Mesendoderm (in vitro differentiated cells): ENCODE measurements around the gene KRTAP1-5.

Experiments
- DNase-seq: peaks from one replicate; pipeline ENCODE4 v3.0.0; 2013
- H2AK5ac ChIP-seq: 2 replicates; pipeline ENCODE4 v1.6.1; 2013; ENCODE audit warnings: low read length, inconsistent platforms
- H2BK120ac ChIP-seq: 2 replicates; pipeline ENCODE4 v1.6.1; 2013; ENCODE audit warnings: low read depth, mild to moderate bottlenecking, low read length, moderate library complexity, mixed read lengths
- H2BK15ac ChIP-seq: replicated peaks from 2 replicates; pipeline ENCODE4 v1.6.1; 2013; ENCODE audit warnings: low read depth, mild to moderate bottlenecking, moderate library complexity
- H2BK5ac ChIP-seq: 2 replicates; pipeline ENCODE4 v1.6.1; 2013; ENCODE audit warnings: low read length, inconsistent platforms
- H3K18ac ChIP-seq: 2 replicates; pipeline ENCODE4 v1.6.1; 2013; ENCODE audit warnings: mild to moderate bottlenecking, low read length, mixed read lengths
- H3K23ac ChIP-seq: one replicate; pipeline ENCODE4 v1.6.1; 2013; ENCODE audit warnings: low read length
- H3K27ac ChIP-seq: 2 replicates; pipeline ENCODE4 v1.5.1; 2013; ENCODE audit warnings: low read depth, mild to moderate bottlenecking, inconsistent platforms, low read length, moderate library complexity
- H3K27me3 ChIP-seq: 2 replicates; pipeline ENCODE4 v1.6.1; 2013; ENCODE audit warnings: low read length, control low read depth, mild to moderate bottlenecking, inconsistent platforms; ENCODE audit not compliant: insufficient read depth, poor library complexity
- H3K36me3 ChIP-seq: 2 replicates; pipeline ENCODE4 v1.6.1; 2013; ENCODE audit warnings: low read length, inconsistent platforms; ENCODE audit not compliant: control insufficient read depth, insufficient read depth
- H3K4ac ChIP-seq: one replicate; pipeline ENCODE4 v1.6.1; 2013; ENCODE audit warnings: low read depth, mild to moderate bottlenecking, low read length, moderate library complexity
- H3K4me1 ChIP-seq: 2 replicates; pipeline ENCODE4 v1.6.1; 2013; ENCODE audit warnings: low read depth, low read length, inconsistent platforms; ENCODE audit not compliant: control insufficient read depth
- H3K4me2 ChIP-seq: 2 replicates; pipeline ENCODE4 v1.6.1; 2013; ENCODE audit warnings: low read length
- H3K4me3 ChIP-seq: 2 replicates; pipeline ENCODE4 v1.5.1; 2013; ENCODE audit warnings: mild to moderate bottlenecking, low read length
- H3K56ac ChIP-seq: one replicate; pipeline ENCODE4 v1.6.1; 2013; ENCODE audit warnings: low read length
- H3K79me1 ChIP-seq: 2 replicates; pipeline ENCODE4 v1.6.1; 2013; ENCODE audit warnings: low read length, inconsistent platforms
- H3K79me2 ChIP-seq: 2 replicates; pipeline ENCODE4 v1.6.1; 2013; ENCODE audit warnings: mild to moderate bottlenecking, low read length; ENCODE audit not compliant: control insufficient read depth, insufficient read depth
- H3K9ac ChIP-seq: 2 replicates; pipeline ENCODE4 v1.6.1; 2013; ENCODE audit warnings: low read length, inconsistent platforms
- H4K5ac ChIP-seq: one replicate; pipeline ENCODE4 v1.6.1; 2013; ENCODE audit warnings: low read length
- H4K8ac ChIP-seq: one replicate; pipeline ENCODE4 v1.6.1; 2013; ENCODE audit warnings: low read depth, mild to moderate bottlenecking, control low read depth, low read length, moderate library complexity
- WGBS: extraction: QIAGEN DNeasy Blood & Tissue Kit; methylation state at CpG from one replicate; pipeline ENCODE4 v1.1.7; 2013; ENCODE audit warnings: low lambda C conversion rate, missing lambda C conversion rate; ENCODE audit not compliant: insufficient coverage; ENCODE audit errors: extremely low coverage; 5-methylcytosine and 5-hydroxymethylcytosine counted together

The KRTAP1-5 gene

DNA sequence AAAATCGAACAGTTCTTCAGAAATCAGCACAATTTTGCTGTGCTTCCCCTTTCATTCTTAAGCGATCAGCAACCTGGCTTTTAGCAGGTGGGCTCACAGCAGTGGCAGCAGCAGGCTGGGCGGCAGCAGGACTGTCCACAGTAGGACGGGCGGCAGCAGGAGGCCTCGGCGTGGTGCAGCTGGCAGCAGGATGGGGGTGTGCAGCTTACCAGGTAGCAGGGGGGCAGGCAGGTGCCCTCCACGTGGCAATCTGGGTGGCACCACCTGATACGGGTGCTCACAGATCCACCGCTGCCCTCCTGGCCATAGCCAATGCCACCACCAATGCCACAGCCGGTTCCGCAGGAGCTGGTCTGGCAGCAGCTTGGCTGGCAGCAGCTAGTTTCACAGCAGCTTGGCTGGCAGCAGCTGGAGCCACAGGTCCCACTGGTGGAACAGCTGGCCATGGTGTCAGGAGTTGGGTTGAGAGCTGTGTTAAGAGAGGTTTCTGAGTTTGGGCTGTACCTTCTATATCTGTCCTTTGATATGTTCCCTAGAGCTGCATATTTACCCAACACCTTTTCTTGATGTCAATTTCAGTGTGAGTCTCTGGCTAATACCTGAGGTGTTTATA, 2.7 kb upstream of the KRTAP1-5 start, which contains the start of gene KRTAP1-4:
Gene KRTAP1-4, minus strand, starts transcription at position 563 of the 613 bp plus-strand sequence. Its CDS starts 117 bp downstream, at position 446.
- H3K79me2 ChIP-seq = no peaks in the 10 kb centered on the region
- no peak within 1 kb of the TSS for H3K27ac ChIP-seq
- H3K23ac ChIP-seq = no peak within 1 kb of the TSS

DNA sequence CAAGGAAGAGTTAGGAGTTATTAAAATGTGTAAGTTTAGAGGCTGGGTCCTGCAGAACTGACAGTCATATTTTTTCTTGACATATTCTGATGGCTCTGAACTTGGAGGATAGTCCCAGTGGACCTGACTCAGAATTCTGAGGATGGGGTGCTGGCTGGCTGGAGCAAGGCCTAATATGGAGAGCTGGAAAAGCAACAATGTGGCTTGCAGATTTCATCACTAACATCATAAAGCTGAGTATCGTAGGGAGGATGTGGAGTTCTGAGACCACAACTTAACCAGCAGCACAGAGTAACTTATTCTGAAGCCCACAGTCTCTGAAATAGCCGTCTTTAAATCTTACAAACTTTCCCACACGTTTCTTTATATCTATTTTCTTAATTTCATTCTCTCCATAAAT, 2.3 kb downstream of the KRTAP1-5 start:
- Histone ChIP-seq H4K8ac (no peak overlapping the region), H2AK5ac (no peak overlapping the region), H3K79me2 (no peaks in the 10 kb centered on the region), H3K23ac (no peak overlapping the region), H2BK15ac (no peak overlapping the region), H3K4me3 (no peak overlapping the region), H3K4ac (no peak overlapping the region), H3K36me3 (no peaks in the 10 kb centered on the region), H4K5ac (no peak overlapping the region), H3K27me3 (no peaks in the 10 kb centered on the region), H3K4me1 (no peaks in the 10 kb centered on the region), H3K56ac (no peak overlapping the region), H3K79me1 (no peaks in the 10 kb centered on the region), H3K27ac (no peak overlapping the region), H3K18ac (no peak overlapping the region), H3K4me2 (no peak overlapping the region), H3K9ac (no peak overlapping the region), H2BK120ac (no peak overlapping the region), H2BK5ac (no peak overlapping the region)
- no peak for DNase-seq
- 100% methylated on average over 2 of the region's 3 CpGs for WGBS

More for the DNA sequence above, 2.7 kb upstream of the KRTAP1-5 start, which contains the start of gene KRTAP1-4:
- no peak within 1 kb of the TSS for H3K4me3 ChIP-seq
- no peaks in the 10 kb centered on the region for H3K79me1 ChIP-seq
- H2BK5ac ChIP-seq = no peak within 1 kb of the TSS
- no peak within 1 kb of the TSS for H4K5ac ChIP-seq
- no peak within 1 kb of the TSS for H3K4me2 ChIP-seq
- H2BK120ac ChIP-seq = no peak within 1 kb of the TSS
- H3K18ac ChIP-seq = no peak within 1 kb of the TSS
- H2AK5ac ChIP-seq = no peak within 1 kb of the TSS
- H3K56ac ChIP-seq = no peak within 1 kb of the TSS
- no peak within 1 kb of the TSS for H3K4ac ChIP-seq
- no peaks in the 10 kb centered on the region for H3K4me1 ChIP-seq
- no peaks in the 10 kb centered on the region for H3K27me3 ChIP-seq
- WGBS = no CpG with 5 or more reads among the region's 12 CpGs
- H3K9ac ChIP-seq = no peak within 1 kb of the TSS
- DNase-seq = no peak
- no peaks in the 10 kb centered on the region for H3K36me3 ChIP-seq
- no peak within 1 kb of the TSS for H4K8ac ChIP-seq
- H2BK15ac ChIP-seq = no peak within 1 kb of the TSS

DNA sequence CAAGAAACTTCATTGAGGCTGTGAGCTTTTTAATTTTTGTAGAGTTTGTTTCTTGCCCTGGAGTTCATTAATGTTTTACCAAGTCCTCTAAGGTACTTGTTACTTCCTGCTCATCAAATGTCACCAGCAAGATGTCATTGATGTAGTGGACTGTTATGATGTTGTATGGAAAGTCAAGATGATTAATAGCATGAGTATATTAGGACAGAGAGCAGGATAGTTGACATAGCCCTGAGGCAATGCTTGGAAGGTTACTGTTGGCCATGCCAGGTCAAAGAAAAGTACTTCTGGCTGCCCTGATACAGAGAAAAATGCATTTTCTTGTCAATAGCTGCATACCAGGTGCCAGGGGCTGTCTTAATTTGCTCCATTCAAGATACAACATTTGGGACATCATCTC, 6.7 kb downstream of the KRTAP1-5 start:
- no peaks in the 10 kb centered on the region for H3K79me1 ChIP-seq
- no peak overlapping the region for H3K23ac ChIP-seq
- H3K4me1 ChIP-seq = no peaks in the 10 kb centered on the region

DNA sequence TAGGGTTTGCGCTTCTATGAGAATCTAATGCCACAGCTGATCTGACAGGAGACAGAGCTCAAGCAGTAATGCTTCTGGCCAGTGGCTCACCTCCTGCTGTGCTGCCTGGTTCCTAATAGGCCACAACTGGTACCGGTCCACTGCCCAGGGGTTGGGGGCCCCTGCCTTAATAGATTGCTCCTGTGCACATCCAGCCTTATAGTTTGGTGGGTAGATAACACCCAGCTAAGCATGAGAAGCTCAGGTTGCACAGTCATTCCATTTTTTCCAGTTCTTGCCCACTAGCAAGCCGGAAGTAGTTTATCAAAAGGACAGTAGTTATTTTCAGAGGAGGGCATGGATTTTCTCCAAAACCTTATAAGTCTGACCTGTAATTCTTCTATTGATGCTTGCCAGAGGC, 7.6 kb downstream of the KRTAP1-5 start:
- no peak overlapping the region for H3K4me2 ChIP-seq
- H4K5ac ChIP-seq = no peak overlapping the region
- H3K27ac ChIP-seq = no peak overlapping the region
- no peak overlapping the region for H2AK5ac ChIP-seq
- H2BK5ac ChIP-seq = no peak overlapping the region
- H3K9ac ChIP-seq = no peak overlapping the region
- no peak for DNase-seq
- no peaks in the 10 kb centered on the region for H3K27me3 ChIP-seq
- no peak overlapping the region for H3K23ac ChIP-seq
- no peaks in the 10 kb centered on the region for H3K79me2 ChIP-seq
- no CpG with 5 or more reads among the region's 3 CpGs for WGBS
- no peaks in the 10 kb centered on the region for H3K79me1 ChIP-seq
- H2BK120ac ChIP-seq = no peak overlapping the region
- no peak overlapping the region for H3K18ac ChIP-seq
- no peak overlapping the region for H3K4me3 ChIP-seq
- no peak overlapping the region for H2BK15ac ChIP-seq
- no peaks in the 10 kb centered on the region for H3K4me1 ChIP-seq
- H3K56ac ChIP-seq = no peak overlapping the region
- H3K4ac ChIP-seq = no peak overlapping the region
- H3K36me3 ChIP-seq = no peaks in the 10 kb centered on the region
- no peak overlapping the region for H4K8ac ChIP-seq

More for the DNA sequence above, 6.7 kb downstream of the KRTAP1-5 start:
- Histone ChIP-seq H3K4me2 (no peak overlapping the region), H3K27ac (no peak overlapping the region), H3K27me3 (no peaks in the 10 kb centered on the region), H3K9ac (no peak overlapping the region), H3K4ac (no peak overlapping the region), H3K18ac (no peak overlapping the region), H2BK5ac (no peak overlapping the region), H3K56ac (no peak overlapping the region), H3K4me3 (no peak overlapping the region), H4K5ac (no peak overlapping the region), H3K79me2 (no peaks in the 10 kb centered on the region), H4K8ac (no peak overlapping the region), H3K36me3 (no peaks in the 10 kb centered on the region), H2BK15ac (no peak overlapping the region), H2BK120ac (no peak overlapping the region), H2AK5ac (no peak overlapping the region)
- DNase-seq = no peak

DNA sequence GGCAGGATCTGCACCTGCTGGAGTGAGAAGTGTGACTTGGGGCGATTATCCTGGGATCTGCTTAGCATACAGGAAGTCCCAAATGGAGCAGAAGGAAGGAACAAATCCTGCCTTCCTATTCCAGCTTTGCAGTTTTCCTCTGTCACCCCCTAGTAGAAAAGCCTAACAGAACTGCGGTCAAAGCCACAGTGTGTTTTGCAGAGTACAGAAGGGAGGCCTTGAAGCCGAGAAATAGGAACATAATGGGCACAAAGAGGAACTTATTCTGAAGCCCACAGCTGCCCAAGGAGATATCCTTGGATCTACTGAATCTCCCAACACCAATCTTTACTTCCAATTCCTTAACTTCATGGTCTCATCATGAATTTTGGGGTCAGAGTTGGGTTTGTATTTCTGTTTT, 8.5 kb downstream of the KRTAP1-5 start:
- no peak for DNase-seq
- WGBS = no CpG with 5 or more reads among the region's 3 CpGs
- no peak overlapping the region for H3K18ac ChIP-seq

DNA sequence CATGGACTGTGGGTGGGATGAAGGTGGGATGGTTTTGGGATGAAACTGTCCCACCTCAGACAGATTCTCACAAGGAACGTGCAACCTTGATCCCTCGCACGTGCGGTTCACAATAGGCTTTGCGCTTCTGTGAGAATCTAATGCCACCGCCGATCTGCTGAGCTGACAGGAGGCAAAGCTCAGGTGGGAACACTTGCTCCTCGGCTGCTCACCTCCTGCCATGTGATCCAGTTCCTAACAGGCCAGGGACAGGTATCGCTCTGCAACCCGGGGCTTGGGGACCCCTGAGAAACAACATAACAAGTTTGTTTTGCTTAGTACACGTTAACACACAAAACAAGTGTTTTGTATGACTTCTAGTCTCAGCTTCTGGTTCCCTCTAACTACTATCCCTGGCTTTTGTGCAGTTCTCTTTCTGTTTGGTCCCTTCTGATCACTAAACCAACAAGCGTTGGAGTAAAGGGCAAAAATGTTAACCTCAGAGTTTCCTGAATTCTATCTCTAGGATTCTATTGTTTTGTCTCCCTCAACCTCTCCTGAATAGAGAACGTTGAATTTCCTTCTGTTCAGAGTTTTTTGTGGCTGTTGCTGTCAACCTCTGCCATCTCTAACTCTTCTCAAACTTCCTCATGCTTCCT, 10.3 kb downstream of the KRTAP1-5 start:
- Histone ChIP-seq H4K5ac (no peak overlapping the region), H3K36me3 (no peaks in the 10 kb centered on the region), H3K27me3 (no peaks in the 10 kb centered on the region), H3K23ac (no peak overlapping the region), H3K79me1 (no peaks in the 10 kb centered on the region), H3K4me2 (no peak overlapping the region), H2BK5ac (no peak overlapping the region), H2BK15ac (no peak overlapping the region), H3K56ac (no peak overlapping the region), H4K8ac (no peak overlapping the region), H2AK5ac (no peak overlapping the region), H3K4me3 (no peak overlapping the region), H3K9ac (no peak overlapping the region), H3K4ac (no peak overlapping the region), H3K27ac (no peak overlapping the region), H3K4me1 (no peaks in the 10 kb centered on the region), H3K18ac (no peak overlapping the region), H2BK120ac (no peak overlapping the region), H3K79me2 (no peaks in the 10 kb centered on the region)
- DNase-seq = no peak
- no CpG with 5 or more reads among the region's 13 CpGs for WGBS

More for the DNA sequence above, 8.5 kb downstream of the KRTAP1-5 start:
- H4K5ac ChIP-seq = no peak overlapping the region
- H2BK15ac ChIP-seq = no peak overlapping the region
- H3K9ac ChIP-seq = no peak overlapping the region
- no peaks in the 10 kb centered on the region for H3K36me3 ChIP-seq
- H3K4me3 ChIP-seq = no peak overlapping the region
- no peak overlapping the region for H3K27ac ChIP-seq
- no peak overlapping the region for H2BK120ac ChIP-seq
- H3K4me1 ChIP-seq = no peaks in the 10 kb centered on the region
- no peak overlapping the region for H3K56ac ChIP-seq
- H3K4me2 ChIP-seq = no peak overlapping the region
- no peak overlapping the region for H3K23ac ChIP-seq
- no peaks in the 10 kb centered on the region for H3K79me1 ChIP-seq
- no peak overlapping the region for H2AK5ac ChIP-seq
- H3K79me2 ChIP-seq = no peaks in the 10 kb centered on the region
- H3K4ac ChIP-seq = no peak overlapping the region
- no peak overlapping the region for H2BK5ac ChIP-seq
- no peak overlapping the region for H4K8ac ChIP-seq
- H3K27me3 ChIP-seq = no peaks in the 10 kb centered on the region
